Psoas muscle (tissue), 8 donors: ENCODE data around the gene CADM1. TPM values are rescaled to one million over a fixed set of nuclear protein-coding genes. Genes with fewer than 3 reads are reported as not detected.
A peak's percentile ranks its signal among the peaks of the same experiment; 100 is the strongest.

Experiments used
- ATAC-seq, 4 donors: fragments of 200-7000 bp; cut with Tn5 transposase; one replicate each; pipeline ENCODE4 v1.9.1; 2020; ENCODE audit warnings: moderate library complexity in 3 of 4, mild to moderate bottlenecking in 2 of 4
- DNase-seq, 2 donors: peaks; one replicate each; pipeline ENCODE4 v3.0.0-alpha.2; 2020
- H3K27ac ChIP-seq: fragments of 200-600 bp; one replicate; pipeline ENCODE4 v1.8.0; 2022
- H3K27me3 ChIP-seq, 3 donors: fragments of 200-600 bp in 1 of 3; one replicate each; pipeline versions ENCODE4 v1.6.1 to v1.8.0; 2013 to 2022; ENCODE audit warnings: low read length in 2 of 3, mild to moderate bottlenecking in 2 of 3, moderate library complexity in 1 of 3; ENCODE audit not compliant: insufficient read depth in 3 of 3
- H3K36me3 ChIP-seq, 2 donors: fragments of 200-600 bp in 1 of 2; one replicate each; pipeline versions ENCODE4 v1.6.1 to v1.8.0; 2013 to 2022; ENCODE audit warnings: low read depth in 1 of 2, mild to moderate bottlenecking in 1 of 2, moderate library complexity in 1 of 2; ENCODE audit not compliant: insufficient read depth in 1 of 2
- H3K4me1 ChIP-seq: fragments of 200-600 bp; one replicate; pipeline ENCODE4 v1.8.0; 2022
- H3K4me3 ChIP-seq: fragments of 200-600 bp; one replicate; pipeline ENCODE4 v1.8.0; 2022; ENCODE audit warnings: mild to moderate bottlenecking
- H3K9me3 ChIP-seq: fragments of 200-600 bp; one replicate; pipeline ENCODE4 v1.8.0; 2022
- WGBS, 3 donors: extraction: QIAGEN DNeasy Blood & Tissue Kit; methylation state at CpG; one replicate each; pipeline versions ENCODE4 v1.1.6 to v1.1.7; 2013; 5-methylcytosine and 5-hydroxymethylcytosine counted together
- intact Hi-C, 2 donors: fragments of 100-400 bp; cut with DNase I; formaldehyde crosslinking; loops; one replicate each; pipeline versions ENCODE4 v1.11.0 to v1.14.2; 2022
- polyA plus RNA-seq, 3 donors: library from polyadenylated mRNA; stranded (reverse); fragments of 200-250 nt; gene quantifications; one replicate each; pipeline ENCODE4 v1.2.3, GENCODE V29; 2013
- total RNA-seq, 4 donors: library from RNA; stranded (reverse); fragmentation: NEBNext Ultra II Directional in 2 of 4; extraction: Animal tissue kit (Norgen Biotek cat#: 25700) in 2 of 4; gene quantifications; one replicate each; pipeline versions ENCODE4 v1.2.1 to v1.2.4, GENCODE V29; 2021 to 2023
- TF ChIP-seq, protein P1 (sequence below): fragments of 200-600 bp; IDR thresholded peaks from one replicate; pipeline ENCODE4 v1.8.0; 2022; ENCODE audit warnings: antibody characterized with exemption
- donor health status: healthy with polysubstance abuse.
- donor health status: DM: no; HTN: no; CAD: no; lungs with moderate emphysema.
- donor health status: Bipolar disorder and iron deficiency.
- donor health status: healthy.
- donor health status: DM: yes; HTN: yes; CAD: no.
- donor health status: DM: no; HTN: no; CAD: no.
- donor health status: DM: no; HTN: no; CAD: no.
- donor health status: DM: yes; HTN: yes; CAD: no.

The CADM1 gene
- total and polyA plus RNA-seq, 7 donors, result 3.1 to 12.4 (median 9.5) TPM

DNA sequence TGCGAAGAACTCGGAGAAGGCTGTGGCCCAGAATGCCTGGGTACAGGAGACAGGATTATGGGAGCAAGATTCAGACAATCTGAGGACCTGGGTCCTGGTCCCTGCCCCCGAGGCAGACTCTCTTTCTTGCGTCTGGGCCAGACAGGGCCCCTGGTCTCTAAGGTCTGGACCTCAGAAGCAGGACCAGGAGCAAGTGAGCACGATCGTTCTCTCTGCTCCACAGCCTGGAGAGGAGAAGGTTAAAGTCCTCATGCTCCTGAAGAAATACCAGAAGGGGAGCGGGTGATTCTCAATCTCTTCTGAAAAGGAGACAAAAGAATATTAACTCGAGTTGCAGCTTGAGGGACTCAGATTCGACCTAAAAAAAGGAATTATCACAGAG is 349.9 kb downstream of the CADM1 start:
- DNase-seq (no peak), ATAC-seq (no peak)
- Histone ChIP-seq H3K27me3 (no peaks in the 10 kb centered on the region), H3K36me3 (no peaks in the 10 kb centered on the region), H3K4me3 (no peak overlapping the region), H3K9me3 (no peaks in the 10 kb centered on the region), H3K27ac (no peak overlapping the region), H3K4me1 (no peaks in the 10 kb centered on the region)
- intact Hi-C loops, result no loop called here
- TF ChIP-seq, protein P1, sequence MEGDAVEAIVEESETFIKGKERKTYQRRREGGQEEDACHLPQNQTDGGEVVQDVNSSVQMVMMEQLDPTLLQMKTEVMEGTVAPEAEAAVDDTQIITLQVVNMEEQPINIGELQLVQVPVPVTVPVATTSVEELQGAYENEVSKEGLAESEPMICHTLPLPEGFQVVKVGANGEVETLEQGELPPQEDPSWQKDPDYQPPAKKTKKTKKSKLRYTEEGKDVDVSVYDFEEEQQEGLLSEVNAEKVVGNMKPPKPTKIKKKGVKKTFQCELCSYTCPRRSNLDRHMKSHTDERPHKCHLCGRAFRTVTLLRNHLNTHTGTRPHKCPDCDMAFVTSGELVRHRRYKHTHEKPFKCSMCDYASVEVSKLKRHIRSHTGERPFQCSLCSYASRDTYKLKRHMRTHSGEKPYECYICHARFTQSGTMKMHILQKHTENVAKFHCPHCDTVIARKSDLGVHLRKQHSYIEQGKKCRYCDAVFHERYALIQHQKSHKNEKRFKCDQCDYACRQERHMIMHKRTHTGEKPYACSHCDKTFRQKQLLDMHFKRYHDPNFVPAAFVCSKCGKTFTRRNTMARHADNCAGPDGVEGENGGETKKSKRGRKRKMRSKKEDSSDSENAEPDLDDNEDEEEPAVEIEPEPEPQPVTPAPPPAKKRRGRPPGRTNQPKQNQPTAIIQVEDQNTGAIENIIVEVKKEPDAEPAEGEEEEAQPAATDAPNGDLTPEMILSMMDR, result no peak
- WGBS, 3 donors, result 81 to 86% (median 85%) methylated on average over 9 of the region's 9 CpGs

GRCh38 chr11:115153731-115154354 is 350.4 kb downstream of the CADM1 start:
- no peaks in the 10 kb centered on the region for H3K4me1 ChIP-seq
- intact Hi-C loops, result no loop called here
- ATAC-seq (no peak), DNase-seq (no peak)
- H3K27ac ChIP-seq, result no peak overlapping the region
- H3K27me3 ChIP-seq, result no peaks in the 10 kb centered on the region
- TF ChIP-seq, protein P1, result no peak
- WGBS, 3 donors, result 94 to 96% (median 94%) methylated on average over 39 of the region's 39 CpGs
- no peaks in the 10 kb centered on the region for H3K36me3 ChIP-seq
- H3K9me3 ChIP-seq, result no peaks in the 10 kb centered on the region
- H3K4me3 ChIP-seq, result no peak overlapping the region

- intact Hi-C loops, result no loop called here
- 78 to 80% (median 79%) methylated on average over 8 of the region's 8 CpGs for WGBS, 3 donors
- no peak for ATAC-seq
Observed at GRCh38 chr11:115153135-115153534, 351.1 kb downstream of the CADM1 start.

GRCh38 chr11:115151010-115151409 is 353.2 kb downstream of the CADM1 start:
- ATAC-seq, result no peak
- Histone ChIP-seq H3K36me3 (no peaks in the 10 kb centered on the region), H3K4me1 (no peaks in the 10 kb centered on the region), H3K9me3 (no peaks in the 10 kb centered on the region), H3K27ac (no peak overlapping the region), H3K4me3 (no peak overlapping the region), H3K27me3 (no peaks in the 10 kb centered on the region)
- TF ChIP-seq, protein P1, result no peak
- DNase-seq, result no peak
- intact Hi-C loops, result no loop called here
- WGBS, 3 donors, result 86 to 91% (median 89%) methylated on average over 1 of the region's 1 CpG

More at GRCh38 chr11:115153135-115153534, 351.1 kb downstream of the CADM1 start:
- TF ChIP-seq, protein P1, result no peak
- DNase-seq, result no peak
- Histone ChIP-seq H3K27me3 (no peaks in the 10 kb centered on the region), H3K9me3 (no peaks in the 10 kb centered on the region), H3K4me1 (no peaks in the 10 kb centered on the region), H3K36me3 (no peaks in the 10 kb centered on the region), H3K4me3 (no peak overlapping the region), H3K27ac (no peak overlapping the region)

- TF ChIP-seq, protein P1, result no peak
- intact Hi-C loops, result no loop called here
- Histone ChIP-seq H3K27ac (no peak overlapping the region), H3K36me3 (no peaks in the 10 kb centered on the region), H3K27me3 (no peaks in the 10 kb centered on the region), H3K9me3 (no peaks in the 10 kb centered on the region), H3K4me1 (no peaks in the 10 kb centered on the region), H3K4me3 (no peak overlapping the region)
- peak in 1 of 4 donors; percentile 16 for ATAC-seq
- WGBS, 3 donors, result 84 to 98% (median 91%) methylated on average over 2 of the region's 2 CpGs
- DNase-seq, result no peak
Observed at GRCh38 chr11:115148691-115149090, 355.5 kb downstream of the CADM1 start.
